Calu3 (cell line): ENCODE measurements around the gene CBARP. TPM values are rescaled to one million over a fixed set of nuclear protein-coding genes. Genes with fewer than 3 reads are reported as not detected.

Source experiments
- BruUV-seq: library from RNA; stranded (reverse); fragments of 400-500 nt; replicated peaks from 2 replicates; lab custom pipeline; 2021; lab: Mats Ljungman, UMichigan
- CTCF ChIA-PET: fragments of 300-600 bp; sonication (Branson Sonifier 250); formaldehyde crosslinking; loops from one replicate; lab custom pipeline; 2022; ENCODE audit warnings: antibody characterized with exemption; lab: Charles Lee
- DNase-seq: peaks from one replicate; pipeline ENCODE4 v3.0.0; 2022
- H3K27ac Mint-ChIP-seq: one replicate; pipeline ENCODE4 v1.8.0; 2022; ENCODE audit warnings: mixed read lengths; ENCODE audit not compliant: unreplicated experiment
- H3K27me3 Mint-ChIP-seq: one replicate; pipeline ENCODE4 v1.8.0; 2022; ENCODE audit warnings: mixed read lengths; ENCODE audit not compliant: unreplicated experiment
- H3K36me3 Mint-ChIP-seq: one replicate; pipeline ENCODE4 v1.8.0; 2022; ENCODE audit warnings: mild to moderate bottlenecking, moderate library complexity, mixed read lengths; ENCODE audit not compliant: insufficient read depth, unreplicated experiment
- H3K4me1 Mint-ChIP-seq: one replicate; pipeline ENCODE4 v1.8.0; 2022; ENCODE audit warnings: mild to moderate bottlenecking, low read depth, mixed read lengths; ENCODE audit not compliant: unreplicated experiment
- H3K4me3 Mint-ChIP-seq: one replicate; pipeline ENCODE4 v1.8.0; 2022; ENCODE audit warnings: mild to moderate bottlenecking, low read depth, moderate library complexity, mixed read lengths; ENCODE audit not compliant: unreplicated experiment
- H3K9me3 Mint-ChIP-seq: one replicate; pipeline ENCODE4 v1.8.0; 2022; ENCODE audit warnings: low read depth, mixed read lengths; ENCODE audit not compliant: unreplicated experiment
- CTCF ChIP-seq: fragments of 200-600 bp; IDR thresholded peaks from one replicate; pipeline ENCODE4 v1.8.0; 2022; ENCODE audit warnings: antibody characterized with exemption; ENCODE audit not compliant: unreplicated experiment
- intact Hi-C: fragments of 100-400 bp; cut with micrococcal nuclease; formaldehyde crosslinking; loops from one replicate; pipeline ENCODE4 v1.10.0; 2022; ENCODE audit not compliant: unreplicated experiment
- total RNA-seq: library from RNA; stranded (reverse); gene quantifications from 2 replicates; pipeline ENCODE4 v1.2.3, GENCODE V29; 2022

CBARP gene
- total RNA-seq, 1 experiment from 2014 or later, result 4.2 TPM

DNA sequence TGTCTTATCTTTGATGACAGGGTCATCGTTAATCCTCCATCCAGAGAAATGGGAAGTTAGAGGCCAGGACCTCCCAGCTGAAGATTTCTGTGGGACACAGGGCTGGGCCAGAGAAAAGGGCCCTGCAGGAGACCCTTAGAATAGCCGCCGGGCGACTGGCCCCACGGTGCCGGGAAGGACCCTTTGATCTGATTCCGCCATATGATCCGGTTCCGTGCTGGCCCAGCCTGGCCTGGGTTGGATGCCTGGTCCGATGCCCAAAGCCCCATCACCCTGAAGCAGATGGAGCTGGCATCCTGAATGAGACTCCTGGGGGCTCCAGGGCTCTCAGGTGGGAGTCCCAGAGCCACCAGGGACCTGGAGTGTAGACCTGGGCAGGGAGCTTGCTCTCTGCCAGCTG lies 38.3 kb downstream of the CBARP start:
- peaks cover 13% of the 10 kb centered on the region for H3K4me1 Mint-ChIP-seq
- H3K9me3 Mint-ChIP-seq, result no peaks in the 10 kb centered on the region
- peaks cover 1% of the 10 kb centered on the region for H3K36me3 Mint-ChIP-seq
- TF ChIP-seq CTCF, result no peak
- no peak for DNase-seq
- H3K27me3 Mint-ChIP-seq, result no peaks in the 10 kb centered on the region
- intact Hi-C loops, result no loop called here
- CTCF ChIA-PET, result no interaction called here
- no TSS peak for BruUV-seq
- no peak overlapping the region for H3K4me3 Mint-ChIP-seq
- no peak overlapping the region for H3K27ac Mint-ChIP-seq

DNA sequence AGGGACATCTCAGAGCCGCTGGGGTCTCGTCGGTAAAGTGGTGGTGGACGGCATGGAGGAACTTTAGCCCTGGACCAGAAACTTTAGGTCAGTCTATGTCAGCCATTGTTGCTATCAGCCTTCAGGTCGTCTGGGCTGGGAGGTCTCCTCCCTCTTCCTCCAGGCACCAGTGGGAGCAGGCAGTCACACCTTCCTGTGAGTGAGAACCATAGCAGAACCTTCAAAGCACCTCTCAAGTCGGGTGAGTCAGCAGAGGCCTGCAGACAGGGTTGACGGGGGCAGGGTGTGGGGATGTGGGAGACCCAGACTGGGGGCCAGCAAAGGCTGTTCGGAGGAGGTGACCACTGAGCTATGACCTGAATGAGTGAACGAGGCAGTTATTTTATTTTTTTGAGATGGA lies 48.4 kb downstream of the CBARP start:
- no peaks in the 10 kb centered on the region for H3K27me3 Mint-ChIP-seq
- H3K4me1 Mint-ChIP-seq, result peaks cover 7% of the 10 kb centered on the region
- no peak overlapping the region for H3K27ac Mint-ChIP-seq
- peaks cover 5% of the 10 kb centered on the region for H3K36me3 Mint-ChIP-seq
- intact Hi-C loops, result no loop called here
- no peak overlapping the region for H3K4me3 Mint-ChIP-seq
- TF ChIP-seq CTCF, result no peak
- BruUV-seq, result no TSS peak
- no peaks in the 10 kb centered on the region for H3K9me3 Mint-ChIP-seq
- CTCF ChIA-PET, result no interaction called here
- no peak for DNase-seq

DNA sequence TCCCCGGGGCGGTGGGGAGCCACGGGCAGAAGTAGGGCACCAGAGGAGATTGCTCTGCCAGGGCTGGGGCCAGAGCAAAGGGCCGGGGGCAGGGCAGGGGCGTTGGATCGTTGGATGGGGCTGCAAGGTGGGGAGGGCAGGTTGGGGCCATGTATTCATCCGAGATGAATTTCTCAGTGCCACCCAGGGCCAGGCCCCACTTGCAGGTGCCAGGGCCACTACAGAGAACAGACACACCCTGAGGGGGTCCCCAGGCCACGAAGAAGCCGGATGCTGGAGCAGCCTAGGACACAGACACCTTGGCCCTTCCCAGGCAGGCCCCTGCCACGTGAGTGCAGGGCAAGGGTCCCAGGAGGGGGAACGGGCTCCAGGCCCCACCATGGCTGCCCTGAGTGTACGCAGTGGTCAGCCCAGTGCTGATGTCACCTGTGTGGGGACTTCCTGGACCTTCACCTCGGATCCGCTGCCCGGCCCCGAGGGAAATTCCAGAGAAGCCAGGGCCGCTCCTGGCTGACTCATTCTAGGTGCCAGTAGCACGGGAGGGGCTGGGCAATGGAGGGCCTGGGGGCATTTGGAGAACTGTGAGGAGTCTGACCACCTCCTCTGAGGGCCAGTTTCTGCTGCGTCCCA lies 54.1 kb downstream of the CBARP start:
- CTCF ChIA-PET, result interaction anchor here (0.8 kb wide), 1 partner anchor 51 kb away, joined by 4 read pairs; no protein-coding TSS in a partner anchor
- Mint-ChIP-seq H3K36me3 (peaks cover 21% of the 10 kb centered on the region), H3K4me1 (peaks cover 31% of the 10 kb centered on the region), H3K27me3 (no peaks in the 10 kb centered on the region), H3K27ac (peak overlapping the region; percentile 79), H3K9me3 (peaks cover 3% of the 10 kb centered on the region), H3K4me3 (peak overlapping the region; percentile 30)
- intact Hi-C loops, result loop anchor here (5.0 kb wide), 1 partner anchor 81 kb away; the partner anchor contains the start of gene GPX4
- DNase-seq, result peak; percentile 91
- no peak for TF ChIP-seq CTCF
- BruUV-seq, result no TSS peak

DNA sequence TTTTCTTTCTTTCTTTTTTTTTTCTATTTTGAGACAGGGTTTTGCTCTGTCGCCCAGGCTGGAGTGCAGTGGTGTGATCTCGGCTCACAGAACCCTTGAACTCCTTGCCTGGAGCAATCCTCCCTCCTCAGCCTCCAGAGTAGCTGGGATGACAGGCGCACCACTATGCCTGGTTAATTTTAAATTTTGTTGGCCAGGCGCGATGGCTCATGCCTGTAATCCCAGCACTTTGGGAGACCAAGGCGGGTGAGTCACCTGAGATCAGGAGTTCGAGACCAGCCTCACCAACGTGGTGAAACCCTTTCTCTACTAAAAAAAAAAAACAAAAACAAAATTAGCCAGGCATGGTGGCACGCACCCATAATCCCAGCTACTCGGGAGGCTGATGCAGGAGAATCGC lies 55.1 kb downstream of the CBARP start:
- Mint-ChIP-seq H3K9me3 (peaks cover 3% of the 10 kb centered on the region), H3K27ac (peak overlapping the region; percentile 79), H3K4me1 (peaks cover 33% of the 10 kb centered on the region), H3K27me3 (no peaks in the 10 kb centered on the region), H3K4me3 (no peak overlapping the region), H3K36me3 (peaks cover 21% of the 10 kb centered on the region)
- CTCF ChIA-PET, result interaction anchor here (0.6 to 0.8 kb wide), 2 partner anchors 30 to 50 kb away, joined by 3 to 4 read pairs; no protein-coding TSS in a partner anchor
- no peak for TF ChIP-seq CTCF
- intact Hi-C loops, result loop anchor here (5.0 kb wide), 1 partner anchor 80 kb away; the partner anchor contains the start of gene GPX4
- BruUV-seq, result no TSS peak
- no peak for DNase-seq
